B cell (primary cell): ENCODE data around the gene ZNF260. TPM values are rescaled to one million over a fixed set of nuclear protein-coding genes. Genes with fewer than 3 reads are reported as not detected.
A peak's percentile ranks its signal among the peaks of the same experiment; 100 is the strongest.

Experiments
- ATAC-seq: fragments of 200-7000 bp; cut with Tn5 transposase; one replicate; pipeline ENCODE4 v1.10.0; 2021; ENCODE audit warnings: low read depth, mild to moderate bottlenecking, moderate number of reproducible peaks, moderate library complexity
- CTCF ChIA-PET: fragments of 350-600 bp; sonication (Branson Sonifier 250); formaldehyde crosslinking; loops from one replicate; lab custom pipeline; 2021; ENCODE audit warnings: antibody characterized with exemption, inconsistent platforms; lab: Charles Lee
- POLR2A ChIA-PET: fragments of 350-600 bp; sonication (Branson Sonifier 250); formaldehyde crosslinking; loops from one replicate; lab custom pipeline; 2021; ENCODE audit warnings: antibody characterized with exemption; lab: Charles Lee
- DNase-seq: peaks from one replicate; pipeline ENCODE4 v3.0.0; 2013
- H2AFZ ChIP-seq: 2 replicates; pipeline ENCODE4 v1.6.1; 2012; ENCODE audit warnings: mild to moderate bottlenecking, low read depth, low read length; ENCODE audit not compliant: insufficient read depth, poor library complexity, severe bottlenecking
- H3K27ac ChIP-seq, 2 donors: 1 replicate in 1 of 2; 2 replicates in 1 of 2; pipeline ENCODE4 v1.5.1; 2012 to 2013; ENCODE audit warnings: low read length in 2 of 2, mild to moderate bottlenecking in 2 of 2, moderate library complexity in 1 of 2
- H3K27me3 ChIP-seq, 4 experiments: fragments of 200-600 bp in 1 of 4; sonication (generic) in 1 of 4; replicated peaks in 1 of 4; 1 replicate in 2 of 4; 2 replicates in 2 of 4; pipeline versions ENCODE4 v1.6.1 to v1.7.0; 2013 to 2016; ENCODE audit warnings: low read length in 3 of 4, mild to moderate bottlenecking in 2 of 4, mixed read lengths in 1 of 4, moderate library complexity in 1 of 4; ENCODE audit not compliant: insufficient read depth in 4 of 4, control insufficient read depth in 3 of 4; ENCODE audit errors: control extremely low read depth in 1 of 4
- H3K36me3 ChIP-seq, 2 experiments: replicated peaks in 1 of 2; 1 replicate in 1 of 2; 2 replicates in 1 of 2; pipeline versions ENCODE4 v1.6.1 to v1.7.1; 2013; ENCODE audit warnings: low read length in 1 of 2; ENCODE audit not compliant: insufficient read depth in 2 of 2, control insufficient read depth in 1 of 2; ENCODE audit errors: control extremely low read depth in 1 of 2, extremely low read depth in 1 of 2
- H3K4me1 ChIP-seq, 2 donors: fragments of 200-600 bp in 1 of 2; sonication (generic) in 1 of 2; 1 replicate in 1 of 2; 2 replicates in 1 of 2; pipeline versions ENCODE4 v1.5.1 to v1.6.1; 2013 to 2017; ENCODE audit warnings: low read length in 2 of 2; ENCODE audit not compliant: control insufficient read depth in 2 of 2, insufficient read depth in 2 of 2
- H3K4me2 ChIP-seq: replicated peaks from 2 replicates; pipeline ENCODE3; 2012; ENCODE audit warnings: mild to moderate bottlenecking, low read depth, low read length; ENCODE audit not compliant: poor library complexity, severe bottlenecking
- H3K4me3 ChIP-seq, 5 experiments: fragments of 200-600 bp in 1 of 5; sonication (generic) in 1 of 5; 1 replicate in 3 of 5; 2 replicates in 2 of 5; pipeline versions ENCODE4 v1.5.1 to v1.7.0; 2011 to 2016; ENCODE audit warnings: low read length in 4 of 5, mild to moderate bottlenecking in 4 of 5, low read depth in 2 of 5, control low read depth in 1 of 5, moderate library complexity in 1 of 5; ENCODE audit not compliant: insufficient read depth in 1 of 5; ENCODE audit errors: control extremely low read depth in 1 of 5, extremely low read depth in 1 of 5
- H3K79me2 ChIP-seq: fragments of 200-600 bp; sonication (generic); one replicate; pipeline ENCODE4 v1.6.0; 2016; ENCODE audit warnings: low read length; ENCODE audit not compliant: control insufficient read depth, insufficient read depth
- H3K9ac ChIP-seq: fragments of 200-600 bp; sonication (generic); 2 replicates; pipeline ENCODE4 v1.6.1; 2017; ENCODE audit warnings: mild to moderate bottlenecking, low read length, moderate library complexity
- H3K9me3 ChIP-seq, 3 donors: one replicate each; pipeline versions ENCODE4 v1.6.1 to v1.7.1; 2013; ENCODE audit warnings: low read length in 2 of 3; ENCODE audit not compliant: control insufficient read depth in 2 of 3, insufficient read depth in 1 of 3; ENCODE audit errors: control extremely low read depth in 1 of 3
- H4K20me1 ChIP-seq: 2 replicates; pipeline ENCODE4 v1.6.0; 2012; ENCODE audit warnings: mild to moderate bottlenecking, low read length; ENCODE audit not compliant: insufficient read depth, control insufficient read depth, poor library complexity, severe bottlenecking
- H3K27ac Mint-ChIP-seq: one replicate; pipeline ENCODE4 v1.8.0; 2021; ENCODE audit warnings: mixed read lengths
- H3K27me3 Mint-ChIP-seq: one replicate; pipeline ENCODE4 v1.8.0; 2021; ENCODE audit warnings: mixed read lengths
- H3K4me1 Mint-ChIP-seq: one replicate; pipeline ENCODE4 v1.8.0; 2021; ENCODE audit warnings: mixed read lengths
- H3K4me3 Mint-ChIP-seq: one replicate; pipeline ENCODE4 v1.8.0; 2021; ENCODE audit warnings: mixed read lengths
- H3K9me3 Mint-ChIP-seq: one replicate; pipeline ENCODE4 v1.8.0; 2022; ENCODE audit warnings: mixed read lengths; ENCODE audit not compliant: insufficient read depth
- CTCF ChIP-seq: fragments of 200-600 bp; IDR thresholded peaks from one replicate; pipeline ENCODE4 v1.8.0; 2022; ENCODE audit warnings: antibody characterized with exemption, mild to moderate bottlenecking
- EZH2 ChIP-seq: IDR thresholded peaks from 2 replicates; pipeline ENCODE4 v1.6.1; 2012; ENCODE audit warnings: borderline replicate concordance, low read depth, mild to moderate bottlenecking, moderate library complexity, low read length; ENCODE audit not compliant: insufficient read depth, poor library complexity, severe bottlenecking
- WGBS: methylation state at CpG from one replicate; pipeline ENCODE4 v1.1.5; 2013; ENCODE audit warnings: missing lambda C conversion rate; ENCODE audit not compliant: insufficient coverage; 5-methylcytosine and 5-hydroxymethylcytosine counted together
- intact Hi-C: fragments of 100-400 bp; cut with micrococcal nuclease; formaldehyde crosslinking; loops from one replicate; pipeline ENCODE4 v1.10.0; 2022
- polyA plus RNA-seq: library from polyadenylated mRNA; depleted of rRNA; stranded (reverse); fragments of >200 nt; gene quantifications from 2 replicates; pipeline ENCODE4 v1.2.3, GENCODE V29; 2012
- total RNA-seq, 2 donors: library from RNA; stranded (reverse); fragments of 120-200 nt in 1 of 2; gene quantifications; 1 replicate in 1 of 2; 2 replicates in 1 of 2; pipeline versions ENCODE4 v1.2.3 to v1.2.4, GENCODE V29; 2013 to 2022

The ZNF260 gene
- total and polyA plus RNA-seq, 2 donors (not counting 1 experiment from before 2014, with no cell fraction given) = 3.0 to 20.4 TPM

GRCh38 chr19:36573020-36573894 is 45.2 kb upstream of the ZNF260 start, which contains the start of gene ZNF529:
TSS of gene ZNF529 (minus strand) at chr19:36573292. CDS start at chr19:36572346, 946 bp downstream.
- Histone ChIP-seq H3K4me1 (peaks cover 18% of the 10 kb centered on the region in 2 donors), H3K9me3 (peaks cover 0 to 4% (median 2%) of the 10 kb centered on the region in 3 donors), H3K4me2 (peak within 1 kb of the TSS; percentile 87), H3K36me3 (peaks cover 14 to 21% of the 10 kb centered on the region in 2 experiments), H4K20me1 (no peaks in the 10 kb centered on the region), H3K4me3 (peak within 1 kb of the TSS; percentile 57 to 91 (median 88)), H3K79me2 (peaks cover 75% of the 10 kb centered on the region), H3K27ac (peak within 1 kb of the TSS; percentile 82 to 98), H2AFZ (peak within 1 kb of the TSS; percentile 86), H3K9ac (peak within 1 kb of the TSS; percentile 97), H3K27me3 (no peaks in the 10 kb centered on the region)
- ChIA-PET CTCF (interaction anchor here (1.0 to 1.3 kb wide), 2 partner anchors 32 to 224 kb away, joined by 3 to 4 read pairs; partner anchors contain the start of gene ZNF382), POLR2A (interaction anchor here (0.8 to 1.4 kb wide), 6 partner anchors 32 to 265 kb away, joined by 3 to 10 read pairs (median 4); partner anchors contain the start of genes ZFP14, ZNF260, ZNF382 and ZNF461)
- intact Hi-C loops = loop anchor here (1.0 to 10.0 kb wide), 9 partner anchors 31 to 599 kb away; partner anchors contain the start of genes SDHAF1, ZFP14, ZFP82 and ZNF260
- no peak for TF ChIP-seq EZH2
- TF ChIP-seq CTCF = no peak
- peak within 1 kb of the TSS; percentile 91 for H3K27ac Mint-ChIP-seq
- DNase-seq = peak; percentile 93
- WGBS = under 1% methylated on average over 66 of the region's 66 CpGs
- ATAC-seq = peak; percentile 94
- H3K9me3 Mint-ChIP-seq = no peaks in the 10 kb centered on the region
- H3K4me3 Mint-ChIP-seq = peak within 1 kb of the TSS; percentile 92
- H3K27me3 Mint-ChIP-seq = no peaks in the 10 kb centered on the region
- H3K4me1 Mint-ChIP-seq = peaks cover 34% of the 10 kb centered on the region
